Keratinocyte (primary cell): ENCODE data around the gene RBM4B. TPM values are rescaled to one million over a fixed set of nuclear protein-coding genes. Genes with fewer than 3 reads are reported as not detected.

Source experiments
- DNase-seq: peaks from one replicate; pipeline ENCODE4 v3.0.0-alpha.2; 2011; ENCODE audit warnings: low read depth, missing footprints, low spot score
- FAIRE-seq: peaks from 2 replicates; lab custom pipeline; 2011; peaks lifted over from hg19 to GRCh38; lab: Jason Lieb, UNC
- H2AFZ ChIP-seq: 2 replicates; pipeline ENCODE4 v1.6.0; 2012; ENCODE audit warnings: low read length, control low read depth, inconsistent platforms; ENCODE audit not compliant: control insufficient read depth
- H3K27ac ChIP-seq: 2 replicates; pipeline ENCODE4 v1.5.1; 2011; ENCODE audit warnings: low read length; ENCODE audit not compliant: control insufficient read depth, insufficient read depth
- H3K27me3 ChIP-seq: 3 replicates; pipeline ENCODE4 v1.6.0; 2011; ENCODE audit warnings: low read length; ENCODE audit not compliant: control insufficient read depth, insufficient read depth; ENCODE audit errors: extremely low read depth
- H3K36me3 ChIP-seq, 2 experiments: 2 replicates in 1 of 2; 3 replicates in 1 of 2; pipeline ENCODE4 v1.5.1; 2011; ENCODE audit warnings: low read length in 2 of 2, mild to moderate bottlenecking in 1 of 2; ENCODE audit not compliant: control insufficient read depth in 2 of 2, insufficient read depth in 2 of 2; ENCODE audit errors: extremely low read depth in 1 of 2
- H3K4me1 ChIP-seq: 3 replicates; pipeline ENCODE4 v1.5.1; 2011; ENCODE audit warnings: low read length; ENCODE audit not compliant: control insufficient read depth, insufficient read depth; ENCODE audit errors: extremely low read depth
- H3K4me2 ChIP-seq: 3 replicates; pipeline ENCODE4 v1.6.0; 2011; ENCODE audit warnings: low read depth, low read length; ENCODE audit not compliant: control insufficient read depth, insufficient read depth; ENCODE audit errors: extremely low read depth
- H3K4me3 ChIP-seq, 3 experiments: fragments of 200-600 bp in 1 of 3; sonication (generic) in 1 of 3; 2 replicates in 2 of 3; 3 replicates in 1 of 3; pipeline ENCODE4 v1.5.1; 2011 to 2016; ENCODE audit warnings: low read length in 3 of 3, mild to moderate bottlenecking in 3 of 3, control low read depth in 2 of 3, inconsistent platforms in 1 of 3, low read depth in 1 of 3, mixed read lengths in 1 of 3, mixed run types in 1 of 3, moderate library complexity in 1 of 3; ENCODE audit not compliant: control insufficient read depth in 2 of 3, insufficient read depth in 2 of 3; ENCODE audit errors: extremely low read depth in 1 of 3
- H3K79me2 ChIP-seq: 2 replicates; pipeline ENCODE4 v1.6.0; 2012; ENCODE audit warnings: low read length; ENCODE audit not compliant: control insufficient read depth, insufficient read depth
- H3K9ac ChIP-seq: 3 replicates; pipeline ENCODE4 v1.6.0; 2011; ENCODE audit warnings: low read length; ENCODE audit not compliant: control insufficient read depth, insufficient read depth; ENCODE audit errors: extremely low read depth
- H3K9me1 ChIP-seq: 3 replicates; pipeline ENCODE4 v1.6.0; 2011; ENCODE audit warnings: low read length; ENCODE audit not compliant: control insufficient read depth, insufficient read depth; ENCODE audit errors: extremely low read depth
- H3K9me3 ChIP-seq: 2 replicates; pipeline ENCODE4 v1.5.1; 2012; ENCODE audit warnings: low read depth, low read length; ENCODE audit not compliant: control insufficient read depth
- H4K20me1 ChIP-seq: 3 replicates; pipeline ENCODE4 v1.6.0; 2011; ENCODE audit warnings: low read length; ENCODE audit not compliant: control insufficient read depth, insufficient read depth; ENCODE audit errors: extremely low read depth
- EZH2 ChIP-seq: IDR thresholded peaks from one replicate; pipeline ENCODE4 v1.6.1; 2012; ENCODE audit warnings: inconsistent platforms, mild to moderate bottlenecking, low read length, moderate library complexity
- dilution Hi-C: fragments of 300-500 bp; cut with MboI; formaldehyde crosslinking; loops from one replicate; pipeline ENCODE4 v1.7.0; 2020; ENCODE audit warnings: low sequenced_read_pairs; ENCODE audit not compliant: extremely low pct_ligation_motif_present
- polyA plus RNA-seq, 5 experiments: library from polyadenylated mRNA; depleted of rRNA in 3 of 5; stranded (reverse) in 3 of 5; stranded (forward) in 1 of 5; unstranded in 1 of 5; fragments of >200 nt; gene quantifications; 1 replicate in 1 of 5; 2 replicates in 3 of 5; 3 replicates in 1 of 5; pipeline versions ENCODE4 v1.2.1 to v1.2.3, GENCODE V29; 2011 to 2012; ENCODE audit warnings: missing spikeins in 2 of 5, low read depth in 1 of 5, low replicate concordance in 1 of 5
- small RNA-seq, 3 experiments: library from RNA; depleted of rRNA; stranded (forward); fragments of <200 nt; gene quantifications; one replicate each; pipeline ENCODE3, GENCODE V24; 2012; ENCODE audit warnings: low read depth in 3 of 3, low replicate concordance in 1 of 3; ENCODE audit not compliant: insufficient read length in 3 of 3
- TF ChIP-seq, protein P1 (sequence below), 3 experiments: IDR thresholded peaks in 1 of 3; conservative IDR thresholded peaks in 1 of 3; optimal IDR thresholded peaks in 1 of 3; 2 replicates in 2 of 3; 3 replicates in 1 of 3; pipeline versions ENCODE3 to v1.5.1; 2011; ENCODE audit warnings: low read length in 3 of 3, mild to moderate bottlenecking in 3 of 3, moderate library complexity in 2 of 3, control low read depth in 1 of 3, inconsistent platforms in 1 of 3; ENCODE audit not compliant: insufficient read depth in 2 of 3; ENCODE audit errors: extremely low read depth in 1 of 3

The RBM4B gene
- polyA plus RNA-seq, 1 donor (not counting 4 experiments of a cell fraction or from before 2014, with no cell fraction given), result 20.9 TPM

DNA sequence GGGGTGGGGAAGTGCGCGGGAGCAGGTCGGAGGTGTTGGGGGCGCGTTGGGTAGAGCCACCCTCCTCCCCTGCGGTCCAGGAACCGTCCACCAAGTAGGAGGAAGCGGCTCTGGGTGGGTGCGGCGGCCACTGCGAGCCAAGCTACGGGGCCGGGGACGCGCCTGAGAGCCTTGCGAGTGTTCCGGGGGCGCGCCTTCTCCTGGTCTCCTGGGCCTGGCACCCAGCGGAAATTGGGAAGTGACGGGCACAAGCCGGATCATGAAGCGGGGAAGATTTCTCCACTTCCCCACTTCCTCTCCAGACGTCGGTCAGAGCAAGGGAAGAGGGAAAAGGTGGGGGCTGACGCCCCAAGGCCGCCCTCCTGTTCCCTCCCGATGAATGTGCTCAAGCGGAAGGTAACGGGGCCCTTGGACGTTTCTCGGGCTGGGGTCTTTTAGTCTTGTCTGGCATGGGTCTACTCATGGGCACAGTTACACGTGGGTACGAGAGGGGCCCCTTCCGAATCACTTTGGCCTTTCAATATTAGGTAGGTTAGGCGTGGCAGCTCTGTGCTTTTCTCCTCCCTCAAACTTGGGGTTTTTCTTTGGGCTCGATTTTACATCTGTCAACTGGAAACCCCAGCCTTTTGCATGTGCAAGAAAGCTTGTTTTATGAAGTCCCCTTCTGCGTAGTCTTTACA, 60.4 kb downstream of the RBM4B start:
- Histone ChIP-seq H3K27me3 (no peaks in the 10 kb centered on the region), H3K9me3 (no peaks in the 10 kb centered on the region), H3K9me1 (peaks cover under 1% of the 10 kb centered on the region), H3K27ac (peak overlapping the region; percentile 97), H2AFZ (no peak overlapping the region), H3K4me1 (peaks cover 21% of the 10 kb centered on the region), H4K20me1 (peaks cover 42% of the 10 kb centered on the region), H3K9ac (peak overlapping the region; percentile 98), H3K4me3 (peak overlapping the region; percentile 85 to 100 (median 96)), H3K79me2 (peaks cover 57% of the 10 kb centered on the region), H3K4me2 (peak overlapping the region; percentile 100), H3K36me3 (peaks cover 1 to 19% of the 10 kb centered on the region in 2 experiments)
- FAIRE-seq (no peak), DNase-seq (no peak)
- dilution Hi-C loops, result no loop called here
- TF ChIP-seq EZH2, result no peak
- TF ChIP-seq, protein P1, sequence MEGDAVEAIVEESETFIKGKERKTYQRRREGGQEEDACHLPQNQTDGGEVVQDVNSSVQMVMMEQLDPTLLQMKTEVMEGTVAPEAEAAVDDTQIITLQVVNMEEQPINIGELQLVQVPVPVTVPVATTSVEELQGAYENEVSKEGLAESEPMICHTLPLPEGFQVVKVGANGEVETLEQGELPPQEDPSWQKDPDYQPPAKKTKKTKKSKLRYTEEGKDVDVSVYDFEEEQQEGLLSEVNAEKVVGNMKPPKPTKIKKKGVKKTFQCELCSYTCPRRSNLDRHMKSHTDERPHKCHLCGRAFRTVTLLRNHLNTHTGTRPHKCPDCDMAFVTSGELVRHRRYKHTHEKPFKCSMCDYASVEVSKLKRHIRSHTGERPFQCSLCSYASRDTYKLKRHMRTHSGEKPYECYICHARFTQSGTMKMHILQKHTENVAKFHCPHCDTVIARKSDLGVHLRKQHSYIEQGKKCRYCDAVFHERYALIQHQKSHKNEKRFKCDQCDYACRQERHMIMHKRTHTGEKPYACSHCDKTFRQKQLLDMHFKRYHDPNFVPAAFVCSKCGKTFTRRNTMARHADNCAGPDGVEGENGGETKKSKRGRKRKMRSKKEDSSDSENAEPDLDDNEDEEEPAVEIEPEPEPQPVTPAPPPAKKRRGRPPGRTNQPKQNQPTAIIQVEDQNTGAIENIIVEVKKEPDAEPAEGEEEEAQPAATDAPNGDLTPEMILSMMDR (optimal IDR thresholded peaks at IDR 0.05 in 1 of 3, IDR thresholded peaks at IDR 0.05 in 1 of 3, conservative IDR thresholded peaks at IDR 0.05 in 1 of 3; ENCODE audit: extremely low read depth in 1 of 3, insufficient read depth in 2 of 3, low read length in 3 of 3), result no peak

DNA sequence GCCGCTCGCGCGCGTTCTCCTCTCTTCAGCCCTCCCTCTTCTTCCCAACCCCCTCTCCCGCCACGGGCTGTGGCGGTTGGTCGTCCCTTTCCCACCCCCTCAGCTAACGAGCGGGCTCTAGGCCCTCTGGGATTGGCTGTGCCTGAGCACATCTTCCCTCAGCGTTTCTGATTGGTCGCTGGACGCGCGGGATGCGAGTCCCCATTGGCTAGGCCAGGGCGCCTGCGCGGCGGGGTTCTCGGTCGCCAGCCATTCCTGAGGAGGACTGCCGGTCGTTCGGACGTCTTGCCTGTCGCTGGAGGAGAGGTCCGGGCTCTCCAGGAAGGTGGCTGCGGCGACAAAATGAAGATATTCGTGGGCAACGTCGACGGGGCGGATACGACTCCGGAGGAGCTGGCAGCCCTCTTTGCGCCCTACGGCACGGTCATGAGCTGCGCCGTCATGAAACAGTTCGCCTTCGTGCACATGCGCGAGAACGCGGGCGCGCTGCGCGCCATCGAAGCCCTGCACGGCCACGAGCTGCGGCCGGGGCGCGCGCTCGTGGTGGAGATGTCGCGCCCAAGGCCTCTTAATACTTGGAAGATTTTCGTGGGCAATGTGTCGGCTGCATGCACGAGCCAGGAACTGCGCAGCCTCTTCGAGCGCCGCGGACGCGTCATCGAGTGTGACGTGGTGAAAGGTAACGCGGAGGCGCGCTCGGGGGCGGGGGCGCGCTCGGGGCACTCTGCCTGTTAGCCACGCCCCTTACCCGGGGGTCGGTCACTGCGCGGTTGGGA, 61.1 kb downstream of the RBM4B start, which contains the start of gene RBM14:
Gene RBM14, plus strand, starts transcription at position 252 of the 776 bp plus-strand sequence. Its CDS starts 91 bp downstream, at position 343.
- Histone ChIP-seq H3K4me3 (peak within 1 kb of the TSS; percentile 85 to 100 (median 96)), H3K4me2 (peak within 1 kb of the TSS; percentile 100), H3K4me1 (peaks cover 21% of the 10 kb centered on the region), H3K27me3 (no peaks in the 10 kb centered on the region), H3K9me3 (no peaks in the 10 kb centered on the region), H2AFZ (peak within 1 kb of the TSS; percentile 94), H4K20me1 (peaks cover 37% of the 10 kb centered on the region), H3K79me2 (peaks cover 50% of the 10 kb centered on the region), H3K27ac (peak within 1 kb of the TSS; percentile 97), H3K36me3 (peaks cover 1 to 18% of the 10 kb centered on the region in 2 experiments), H3K9ac (peak within 1 kb of the TSS; percentile 98), H3K9me1 (no peaks in the 10 kb centered on the region)
- TF ChIP-seq EZH2, result no peak
- TF ChIP-seq, protein P1 (optimal IDR thresholded peaks at IDR 0.05 in 1 of 3, IDR thresholded peaks at IDR 0.05 in 1 of 3, conservative IDR thresholded peaks at IDR 0.05 in 1 of 3; ENCODE audit: extremely low read depth in 1 of 3, insufficient read depth in 2 of 3, low read length in 3 of 3), result no peak
- dilution Hi-C loops, result no loop called here
- FAIRE-seq, result peak; percentile 13
- peak; percentile 96 for DNase-seq

Small RNA genes within 50 kb of the gene (small RNA-seq; reads per million reads assigned to genes)
- gene RN7SL12P (0 reads per million in 3 experiments), gene RNU4-39P (0 to 0.25 (median 0) reads per million in 3 experiments)

Other genes starting within 250 kb of the RBM4B start
- 31.1 to 51.7 TPM (median 43.9 TPM) in 3 replicates for gene MRPL11, start 239.0 kb downstream of the RBM4B start, polyA plus RNA-seq
- 2.1 to 3.2 TPM (median 2.8 TPM) in 3 replicates for gene PELI3, start 211.0 kb downstream of the RBM4B start, polyA plus RNA-seq
- 57.9 to 75.1 TPM (median 64.5 TPM) in 3 replicates for gene DPP3, start 197.5 kb downstream of the RBM4B start, polyA plus RNA-seq
- 11.7 to 14.6 TPM (median 14.6 TPM) in 3 replicates for gene BBS1, start 167.3 kb downstream of the RBM4B start, polyA plus RNA-seq
- gene ZDHHC24, start 131.8 kb downstream of the RBM4B start, polyA plus RNA-seq, result 4.8 to 8.2 TPM (median 5.9 TPM) in 3 replicates
- not detected in 3 replicates for gene ACTN3, start 131.0 kb downstream of the RBM4B start, polyA plus RNA-seq
- 3.2 to 5.8 TPM (median 3.3 TPM) in 3 replicates for gene CTSF, start 109.3 kb downstream of the RBM4B start, polyA plus RNA-seq
- gene CCDC87, start 84.8 kb downstream of the RBM4B start, polyA plus RNA-seq, result 0.04 to 0.09 TPM (median 0.07 TPM) in 3 replicates
- 17.6 to 22.7 TPM (median 21.3 TPM) in 3 replicates for gene CCS, start 84.7 kb downstream of the RBM4B start, polyA plus RNA-seq
- gene RBM14, start 61.3 kb downstream of the RBM4B start, polyA plus RNA-seq, result 10.5 to 23.8 TPM (median 16.6 TPM) in 3 replicates
- 153 to 190 TPM (median 171 TPM) in 3 replicates for gene RBM4, start 39.2 kb downstream of the RBM4B start, polyA plus RNA-seq
- gene SPTBN2, start 51.3 kb upstream of the RBM4B start, polyA plus RNA-seq, result 7.8 to 14.7 TPM (median 11.1 TPM) in 3 replicates
- gene RCE1, start 165.6 kb upstream of the RBM4B start, polyA plus RNA-seq, result 11.2 to 15.2 TPM (median 14.0 TPM) in 3 replicates
- gene LRFN4, start 179.2 kb upstream of the RBM4B start, polyA plus RNA-seq, result 0.77 to 1.5 TPM (median 1.1 TPM) in 3 replicates